Measurements from ENCODE around the gene EIF3I.

The EIF3I gene

DNA sequence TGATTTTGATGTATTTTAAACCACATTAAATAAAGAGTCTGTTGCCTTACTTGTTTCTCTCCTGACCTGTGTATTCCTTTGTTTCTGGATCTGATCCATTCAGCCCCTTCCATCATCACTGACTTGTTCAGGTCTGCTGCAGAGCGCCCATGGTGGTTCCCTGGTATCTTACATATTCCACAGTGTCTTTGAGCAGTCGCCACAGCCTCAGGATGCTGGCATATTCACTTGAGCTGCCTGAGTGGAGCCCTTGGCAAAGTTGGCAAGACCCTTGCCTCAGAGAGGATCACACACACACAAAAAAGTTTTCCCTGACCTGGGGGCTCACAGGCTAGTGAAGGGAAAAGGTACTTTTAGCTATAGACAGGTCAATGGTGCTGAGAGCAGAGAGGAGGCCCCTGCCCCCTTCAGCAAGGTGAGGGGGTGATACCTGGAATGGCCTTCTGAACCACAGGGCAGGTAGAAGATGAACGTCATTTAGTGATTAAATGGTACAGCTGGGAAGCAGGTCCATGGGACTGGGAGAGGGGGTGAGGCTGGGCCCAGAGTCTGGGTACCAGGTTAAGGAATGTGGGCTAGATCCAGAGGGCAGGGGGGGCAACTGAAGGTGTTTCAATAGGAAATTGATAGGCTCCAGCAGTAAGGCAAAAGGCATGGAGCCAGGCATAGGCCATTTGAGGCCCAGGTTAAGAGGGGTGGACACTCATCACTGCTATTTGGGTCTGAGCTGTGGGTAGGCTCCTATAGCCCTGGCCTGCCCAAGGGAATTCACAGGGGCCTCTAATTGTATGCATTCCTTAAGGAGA, 23.8 kb upstream of the EIF3I start:
- DNase-seq (ENCODE audit: low spot score): no peak

DNA sequence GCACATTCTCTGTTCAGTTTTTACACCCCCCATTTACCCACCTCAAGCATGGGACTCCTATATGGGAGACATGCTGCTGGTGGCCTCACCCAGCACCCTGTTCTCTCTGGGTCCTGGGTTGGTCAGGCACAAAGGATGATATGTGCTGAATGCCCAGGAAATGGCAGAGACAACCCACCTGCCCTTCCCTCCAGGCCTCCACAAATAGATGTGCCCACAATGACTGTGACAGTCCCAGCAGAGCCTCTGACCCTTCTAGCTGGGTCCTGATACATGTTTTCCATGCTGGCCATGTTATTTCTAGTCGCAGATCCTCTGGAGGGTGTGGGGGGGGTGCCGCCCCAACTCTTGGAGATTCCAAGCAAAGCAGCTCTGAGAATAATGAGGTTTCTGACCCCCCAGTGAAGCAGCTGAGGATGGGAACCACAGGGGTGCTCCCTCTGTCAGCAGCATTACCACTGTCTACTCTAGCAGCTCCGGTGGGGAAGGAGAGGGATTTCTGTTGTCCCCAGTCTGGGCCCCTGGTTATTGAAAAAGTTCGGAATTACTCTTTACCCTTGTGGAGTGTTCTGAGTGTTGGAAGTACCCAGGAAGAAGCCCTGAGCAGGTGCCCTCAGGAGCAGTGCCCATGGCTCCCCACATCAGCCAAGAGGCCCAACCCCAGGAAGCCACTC, 23.0 kb upstream of the EIF3I start:
- no peak for DNase-seq (ENCODE audit: low spot score)

DNA sequence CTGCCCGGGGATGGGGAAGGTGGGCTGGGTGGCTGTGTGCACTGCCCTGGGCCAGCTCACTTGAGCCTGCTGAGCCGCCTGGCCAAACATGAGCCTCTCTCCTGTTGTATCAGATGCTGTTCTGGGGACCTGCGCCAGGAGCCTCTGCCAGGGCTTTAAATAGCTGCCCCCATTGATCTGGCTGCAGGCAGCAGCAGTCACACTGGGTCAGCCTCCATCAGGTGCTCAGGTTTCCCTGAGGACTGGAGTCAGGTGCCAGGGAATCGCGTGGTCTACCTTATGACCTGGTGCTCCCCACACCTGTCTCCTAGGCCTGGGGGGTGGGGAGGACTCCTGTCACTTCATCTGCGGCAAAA, 22.5 kb upstream of the EIF3I start:
- no peak for DNase-seq (ENCODE audit: low spot score)

DNA sequence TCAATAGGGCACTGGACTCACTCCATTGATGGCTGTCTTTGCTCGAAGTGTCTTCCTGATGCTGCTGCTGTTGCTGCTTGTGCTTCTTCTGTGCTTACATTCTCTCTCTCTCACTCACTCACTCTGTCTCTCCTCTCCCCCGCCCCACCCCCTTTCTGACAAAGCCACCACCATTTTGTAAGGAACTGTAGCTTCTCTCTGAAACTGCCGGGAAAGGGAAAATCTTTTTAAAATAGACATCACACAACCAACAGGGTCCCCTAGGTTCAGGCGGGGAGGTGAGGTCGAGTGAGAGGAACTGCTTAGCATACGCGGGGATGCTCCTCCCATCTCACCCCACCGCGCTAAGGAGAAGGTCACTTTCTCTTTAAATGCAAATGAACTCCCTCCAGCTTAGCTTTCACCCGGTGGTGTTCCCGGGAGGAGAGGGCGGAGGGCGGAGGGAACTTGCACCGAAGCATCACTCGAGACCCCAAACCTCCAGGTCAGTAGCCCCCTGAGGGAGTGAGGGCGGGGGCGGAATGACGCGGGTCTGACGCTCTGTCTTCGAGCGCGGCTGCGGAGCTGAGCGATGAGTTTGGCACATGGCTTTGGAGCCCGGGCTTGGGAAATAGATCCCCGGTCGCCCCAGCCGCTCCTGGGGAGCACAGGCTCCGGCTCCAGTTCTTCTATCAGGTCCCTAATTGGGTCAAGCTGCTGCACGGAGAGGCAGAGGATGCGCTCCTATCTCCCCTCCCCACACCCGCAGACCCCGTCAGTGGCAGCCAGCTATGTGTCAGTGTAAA, 21.8 kb upstream of the EIF3I start, which contains the start of gene CCDC28B:
CCDC28B (plus strand) TSS at position 370 of the 785 bp plus-strand sequence. CDS start 1,341 bp downstream, outside the sequence.
- DNase-seq (ENCODE audit: low spot score): peak; percentile 82

DNA sequence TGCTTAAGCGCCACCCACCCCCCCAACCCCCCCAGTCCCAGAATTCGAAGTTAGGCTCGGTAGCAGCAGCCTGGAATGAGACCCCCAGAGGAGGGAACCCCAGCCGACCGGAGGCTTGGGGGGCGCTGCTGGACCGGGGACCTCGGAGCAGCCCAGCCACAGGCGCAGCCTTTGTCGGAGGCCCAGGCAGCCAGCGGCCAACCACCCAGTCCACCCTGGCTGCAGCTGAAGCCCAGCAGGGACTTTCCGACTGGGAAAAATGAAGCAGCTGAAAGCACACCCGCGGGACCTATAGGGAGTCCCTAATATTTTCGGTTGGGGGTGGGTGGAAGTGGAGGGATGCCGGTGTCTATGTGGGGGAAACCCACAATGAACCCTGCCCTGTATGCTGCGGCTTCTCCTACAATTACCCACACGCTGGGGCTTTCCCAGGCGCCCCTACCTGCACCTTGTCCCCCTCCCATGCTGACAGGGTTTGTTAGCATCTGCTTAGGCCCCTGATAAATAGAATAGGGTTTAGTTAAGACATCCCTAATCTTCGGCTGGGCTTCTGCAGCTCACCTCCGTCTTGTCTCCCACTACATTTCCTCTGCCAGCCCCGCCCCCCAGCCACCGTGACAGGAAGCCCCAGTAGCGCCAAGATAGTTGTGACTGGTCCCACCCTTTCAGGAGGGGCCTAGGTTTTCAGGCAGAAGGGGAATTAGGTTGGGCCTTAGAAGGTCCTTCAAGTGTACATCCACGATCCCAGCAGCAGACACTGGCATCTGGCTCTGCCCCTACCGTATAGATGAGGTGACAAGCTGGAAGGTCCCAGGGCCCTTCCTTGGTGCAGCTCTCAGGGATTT, 21.0 kb upstream of the EIF3I start:
- peak; percentile 79 for DNase-seq (ENCODE audit: low spot score)

DNA sequence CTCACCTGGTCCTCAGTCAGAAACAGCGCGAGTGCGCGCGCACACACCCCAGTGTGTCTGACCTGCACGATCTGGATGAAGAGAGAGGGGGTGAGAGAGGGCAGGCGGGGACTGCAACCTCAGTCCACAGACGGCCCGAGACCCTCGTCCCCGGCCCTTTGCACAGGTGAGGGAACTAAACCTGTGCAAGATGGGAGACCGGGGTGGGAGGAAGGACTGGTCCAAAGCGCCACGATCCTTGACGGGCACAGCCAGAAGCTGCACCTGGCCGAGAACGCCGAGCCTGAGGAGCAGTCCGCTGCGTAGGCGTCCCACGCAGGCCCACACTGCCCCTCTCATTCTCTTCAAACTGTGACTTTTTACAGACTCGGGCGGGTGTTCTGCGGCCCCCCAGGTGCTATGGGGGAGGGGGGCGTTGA, 17.3 kb upstream of the EIF3I start:
- DNase-seq (ENCODE audit: low spot score): no peak

DNA sequence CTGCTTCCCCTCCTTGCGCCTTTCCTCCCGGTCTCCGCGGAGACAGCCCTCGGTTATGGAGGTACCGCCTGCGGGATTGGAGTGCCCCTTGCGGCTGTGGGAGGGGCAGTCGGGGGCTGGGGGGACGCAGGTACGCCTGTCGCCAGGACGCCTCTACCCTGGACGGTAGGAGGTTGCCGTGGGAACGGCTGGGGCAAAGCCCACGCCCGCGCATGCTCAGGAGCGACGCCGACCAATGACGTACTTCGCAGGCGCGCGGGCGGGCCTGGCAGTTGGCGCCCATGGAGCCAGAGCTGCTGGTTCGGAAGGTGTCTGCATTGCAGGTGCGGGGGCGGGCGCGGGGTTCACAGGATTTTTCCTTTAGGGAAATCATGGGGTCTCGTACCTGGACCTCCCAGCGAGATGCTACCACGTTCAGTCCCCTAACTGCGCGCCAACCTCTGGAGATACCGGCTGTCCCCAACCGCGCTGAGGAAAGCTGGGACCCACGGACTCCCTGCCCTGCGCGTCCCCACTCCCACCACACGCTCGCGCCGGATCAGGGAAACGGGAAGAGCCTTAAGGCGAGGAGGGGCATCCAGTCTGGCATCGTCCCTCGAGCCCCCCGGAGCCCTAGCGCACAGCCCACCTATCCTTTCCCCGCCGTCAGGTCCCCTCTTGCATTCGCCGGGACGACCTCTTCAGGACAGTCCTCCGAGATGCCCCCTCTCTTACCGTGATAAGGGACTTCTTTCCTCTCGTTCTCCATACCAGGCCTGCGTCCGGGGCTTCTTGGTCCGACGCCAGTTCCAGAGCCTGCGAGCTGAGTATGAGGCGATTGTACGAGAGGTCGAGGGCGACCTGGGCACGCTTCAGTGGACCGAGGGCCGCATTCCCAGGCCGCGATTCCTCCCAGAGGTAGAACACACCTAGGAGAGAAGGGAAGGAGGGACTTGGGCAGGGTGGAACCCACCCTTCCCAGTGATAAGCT, 16.5 kb upstream of the EIF3I start, which contains the start of gene IQCC:
IQCC (plus strand) TSS at position 271 of the 970 bp plus-strand sequence; CDS start at position 282, 11 bp downstream.
- peak; percentile 96 for DNase-seq (ENCODE audit: low spot score)

DNA sequence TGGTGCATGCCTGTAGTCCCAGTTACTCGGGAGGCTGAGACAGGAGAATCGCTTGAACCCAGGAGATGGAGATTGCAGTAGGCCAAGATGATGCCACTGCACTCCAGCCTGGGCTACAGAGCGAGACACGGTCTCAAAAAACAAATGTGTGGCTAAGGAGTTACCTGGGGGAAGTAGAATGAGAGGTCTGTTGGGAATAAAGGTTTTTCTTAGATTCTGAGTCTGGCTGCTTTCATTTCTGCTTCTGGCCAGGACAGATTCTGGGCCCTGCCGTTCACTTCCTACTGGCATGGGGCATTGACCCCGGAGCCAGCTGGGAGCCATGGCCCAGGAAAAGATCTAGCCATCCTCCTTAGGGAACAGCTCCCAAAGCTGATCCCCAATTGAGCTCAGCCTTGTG, 13.7 kb upstream of the EIF3I start:
- no peak for DNase-seq (ENCODE audit: low spot score)

DNA sequence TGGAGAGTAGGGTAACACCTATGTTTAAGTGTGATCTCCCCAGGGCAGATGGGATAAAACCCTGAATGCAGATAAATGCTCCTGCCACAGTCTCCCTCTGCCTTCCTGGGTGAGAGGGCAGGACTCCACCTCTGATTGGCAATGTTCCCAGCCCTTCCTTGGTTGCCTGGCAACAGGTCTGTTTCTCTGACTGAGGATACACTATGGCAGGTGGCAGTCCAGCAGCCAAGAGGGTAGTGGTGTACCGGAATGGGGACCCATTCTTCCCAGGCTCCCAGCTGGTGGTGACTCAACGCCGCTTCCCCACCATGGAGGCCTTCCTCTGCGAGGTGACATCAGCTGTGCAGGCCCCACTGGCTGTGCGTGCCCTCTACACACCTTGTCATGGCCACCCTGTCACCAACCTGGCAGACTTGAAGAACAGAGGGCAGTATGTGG, 13.3 kb upstream of the EIF3I start, which contains the start of gene DCDC2B:
DCDC2B (plus strand) TSS at position 199 of the 438 bp plus-strand sequence; CDS start at position 204, 5 bp downstream.
- DNase-seq (ENCODE audit: low spot score): no peak

DNA sequence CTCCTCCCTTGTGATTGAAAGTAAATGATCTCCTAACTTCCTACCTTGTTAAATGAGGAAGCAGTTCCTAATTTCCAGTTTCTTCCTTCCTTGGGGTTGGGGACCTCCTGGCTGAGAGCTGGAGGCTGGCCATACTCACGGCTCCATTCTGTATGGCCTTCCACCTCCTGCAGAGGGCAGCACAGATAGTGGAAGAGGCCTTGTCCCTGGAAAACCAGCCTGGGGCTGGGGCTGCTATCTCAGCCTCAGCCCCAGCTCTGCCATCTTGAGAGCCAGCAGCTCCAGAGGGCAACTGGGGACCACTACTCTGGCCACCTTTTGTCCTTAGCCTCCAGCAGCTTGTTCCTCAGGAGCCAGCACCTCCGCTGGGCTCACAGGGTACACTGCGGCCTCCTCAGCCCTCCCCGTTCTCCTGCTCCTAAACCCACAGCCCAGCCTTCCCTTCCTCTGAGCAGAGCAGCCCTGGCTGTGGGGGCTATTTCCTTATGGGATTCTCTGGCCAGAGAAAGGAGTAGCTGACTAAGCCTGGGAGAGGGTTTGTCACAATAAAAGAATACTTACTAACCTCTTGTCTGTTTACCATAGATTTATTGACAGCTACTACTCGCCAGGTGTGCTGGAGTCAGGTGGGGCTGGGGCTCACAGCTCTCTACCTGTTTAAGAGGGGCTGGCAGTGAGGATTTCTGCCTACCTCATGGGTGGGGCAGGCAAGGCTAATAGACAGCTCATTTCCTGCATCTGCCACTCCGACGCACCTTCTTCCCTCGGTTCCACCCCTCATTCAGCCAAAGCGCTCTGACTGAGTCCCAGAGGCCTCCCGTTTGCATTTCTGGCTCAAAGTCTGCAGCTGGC, 6.4 kb upstream of the EIF3I start:
- DNase-seq (ENCODE audit: low spot score): peak; percentile 85

DNA sequence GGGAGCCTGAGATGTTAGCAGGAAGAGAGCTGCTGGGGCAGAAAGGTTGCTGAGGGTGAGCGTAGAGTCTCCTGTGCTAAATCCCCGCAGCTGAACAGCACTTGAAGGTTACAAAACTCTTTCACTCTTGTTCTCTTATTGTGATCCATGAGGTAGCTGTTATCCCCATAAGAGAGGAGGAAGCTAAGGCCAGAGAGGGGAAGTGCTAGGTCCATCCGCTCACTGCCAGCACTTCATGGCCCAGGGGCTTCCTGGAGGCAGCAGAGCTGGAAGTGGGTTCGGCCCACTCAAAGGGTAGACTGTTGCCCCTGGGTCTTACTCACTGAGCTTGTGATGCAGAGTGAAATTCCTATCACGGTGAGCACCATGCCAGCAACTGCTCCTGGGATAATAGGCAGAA, 5.6 kb upstream of the EIF3I start:
- no peak for DNase-seq (ENCODE audit: low spot score)

DNA sequence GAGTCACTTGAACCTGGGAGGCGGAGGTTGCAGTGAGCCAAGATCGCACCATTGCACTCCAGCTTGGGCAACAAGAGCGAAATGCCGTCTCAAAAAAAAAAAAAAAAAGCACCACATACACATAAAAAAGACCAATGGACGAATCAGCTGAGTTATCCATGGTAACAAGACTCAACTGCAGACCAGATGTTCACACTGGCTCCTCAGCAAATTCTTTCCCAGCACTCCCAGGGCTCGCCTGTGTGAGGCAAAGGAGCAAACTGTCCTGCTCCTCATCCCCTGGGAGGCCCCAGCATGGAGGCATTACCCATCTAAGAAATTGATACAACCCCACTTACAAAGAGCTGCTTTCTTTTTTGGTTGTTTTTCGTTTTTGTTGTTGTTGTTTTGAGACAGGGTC, 3.2 kb upstream of the EIF3I start:
- peak; percentile 67 for DNase-seq (ENCODE audit: low spot score)

DNA sequence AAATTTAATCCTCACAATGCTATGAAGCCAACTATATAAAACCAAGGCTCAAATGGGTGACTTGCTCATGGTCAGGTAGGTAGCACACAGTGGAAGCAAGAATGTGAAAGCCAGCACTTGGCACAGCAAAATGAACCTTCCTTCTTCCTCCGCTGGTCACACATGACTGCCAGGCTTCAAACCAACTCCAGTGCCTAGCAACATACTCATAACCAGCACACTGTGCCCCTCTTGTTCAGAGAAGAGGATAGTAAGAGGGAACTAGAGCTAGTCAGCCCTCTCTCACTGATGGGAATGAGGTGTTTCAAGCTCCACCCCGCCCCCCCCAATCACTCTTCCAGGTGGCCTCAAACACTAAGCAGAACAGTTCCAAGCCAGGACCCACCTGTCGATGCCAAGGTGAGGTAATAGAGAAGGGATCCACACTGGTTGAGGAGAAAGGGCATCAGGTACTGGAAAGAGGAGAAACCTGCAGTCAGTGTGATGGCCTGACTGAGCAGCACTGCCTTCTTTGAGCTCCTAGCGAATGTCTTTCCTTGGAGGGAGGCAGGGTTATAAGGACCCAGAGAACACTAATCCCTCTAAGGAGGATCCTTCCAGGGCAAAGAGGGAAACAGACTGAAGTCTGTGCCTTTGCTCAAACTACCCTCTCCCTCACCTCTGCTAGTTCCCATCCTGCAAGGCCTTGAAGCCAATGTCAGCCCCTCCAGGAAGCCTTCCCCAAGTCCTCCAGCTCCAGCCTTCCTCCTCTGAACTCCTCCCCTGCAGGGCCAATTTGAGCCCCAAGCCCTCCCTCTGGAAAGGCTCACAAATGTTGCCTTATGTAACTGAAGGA, 1.2 kb upstream of the EIF3I start:
- no peak for DNase-seq (ENCODE audit: low spot score)

DNA sequence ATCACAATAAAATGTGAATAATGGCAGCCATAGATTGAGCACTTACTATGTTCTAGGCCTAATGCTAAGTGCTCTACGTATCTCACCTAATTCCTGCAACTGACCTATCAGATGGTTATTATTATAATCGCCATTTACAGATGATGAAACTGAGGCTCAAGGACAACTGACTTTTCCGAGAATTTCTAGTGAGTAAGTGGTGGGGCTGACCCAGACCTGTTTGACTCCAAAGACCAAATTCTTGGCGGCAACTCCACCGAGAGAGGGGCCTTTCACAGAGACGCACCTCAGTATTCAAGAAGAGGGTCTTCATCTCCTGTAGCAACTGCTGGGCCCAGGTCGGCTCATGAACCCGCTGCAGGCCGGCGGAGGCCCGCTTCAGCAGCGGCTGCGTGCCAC, 627 bp upstream of the EIF3I start:
- DNase-seq (ENCODE audit: low spot score): no peak

DNA sequence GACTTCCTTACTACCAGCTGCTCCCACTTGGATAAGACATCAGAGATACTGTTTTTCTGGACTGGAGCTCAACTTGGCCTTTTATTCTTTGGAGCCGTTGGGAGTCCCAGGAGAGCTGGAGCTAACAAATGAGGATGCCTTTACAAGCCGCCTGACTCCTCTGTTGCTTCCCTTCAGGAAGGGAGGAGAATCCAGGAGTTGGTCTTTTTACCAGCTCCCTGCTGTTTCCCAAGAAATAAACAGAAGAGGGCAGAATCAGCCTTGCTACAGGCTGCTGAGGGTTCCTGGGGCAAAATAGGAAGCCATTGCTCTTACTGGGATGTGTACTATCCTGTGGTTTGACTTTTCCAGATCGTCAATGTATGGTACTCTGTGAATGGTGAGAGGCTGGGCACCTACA, 1.5 kb downstream of the EIF3I start:
- DNase-seq (ENCODE audit: low spot score): no peak

DNA sequence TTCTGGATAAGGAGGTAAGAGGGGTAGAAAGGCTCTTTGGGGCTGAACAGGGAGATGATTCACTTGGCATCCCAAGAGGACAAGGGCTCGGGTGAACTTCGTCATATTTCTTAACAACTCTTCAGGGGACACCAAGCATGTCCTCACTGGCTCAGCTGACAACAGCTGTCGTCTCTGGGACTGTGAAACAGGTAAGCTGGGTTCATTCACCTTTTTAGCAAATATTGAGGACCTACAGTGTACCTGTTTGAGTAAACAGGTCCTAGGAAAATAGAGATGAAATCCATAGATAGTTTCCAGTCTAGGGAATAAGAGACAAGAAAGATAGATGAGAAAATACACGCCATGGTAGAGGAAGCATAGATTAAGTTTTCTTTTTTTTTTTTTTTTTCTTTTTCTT, 2.1 kb downstream of the EIF3I start:
- no peak for DNase-seq (ENCODE audit: low spot score)

DNA sequence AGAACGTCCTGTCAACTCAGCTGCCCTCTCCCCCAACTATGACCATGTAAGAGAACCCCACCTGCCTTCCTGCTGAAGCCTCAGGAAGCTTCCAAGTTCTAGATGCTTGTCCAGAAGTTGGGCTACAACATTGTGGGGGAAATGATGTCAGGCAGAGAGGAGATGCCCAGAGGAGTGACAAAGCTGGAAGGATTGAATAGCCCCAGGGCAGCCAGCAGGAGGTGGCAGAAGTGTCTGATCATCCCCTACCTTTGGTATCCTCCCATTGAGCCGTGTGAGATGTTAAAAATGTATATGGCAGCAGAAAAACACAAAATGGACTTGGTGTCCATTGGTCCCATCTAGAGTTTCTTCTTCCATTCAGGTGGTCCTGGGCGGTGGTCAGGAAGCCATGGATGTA, 6.6 kb downstream of the EIF3I start:
- no peak for DNase-seq (ENCODE audit: low spot score)

DNA sequence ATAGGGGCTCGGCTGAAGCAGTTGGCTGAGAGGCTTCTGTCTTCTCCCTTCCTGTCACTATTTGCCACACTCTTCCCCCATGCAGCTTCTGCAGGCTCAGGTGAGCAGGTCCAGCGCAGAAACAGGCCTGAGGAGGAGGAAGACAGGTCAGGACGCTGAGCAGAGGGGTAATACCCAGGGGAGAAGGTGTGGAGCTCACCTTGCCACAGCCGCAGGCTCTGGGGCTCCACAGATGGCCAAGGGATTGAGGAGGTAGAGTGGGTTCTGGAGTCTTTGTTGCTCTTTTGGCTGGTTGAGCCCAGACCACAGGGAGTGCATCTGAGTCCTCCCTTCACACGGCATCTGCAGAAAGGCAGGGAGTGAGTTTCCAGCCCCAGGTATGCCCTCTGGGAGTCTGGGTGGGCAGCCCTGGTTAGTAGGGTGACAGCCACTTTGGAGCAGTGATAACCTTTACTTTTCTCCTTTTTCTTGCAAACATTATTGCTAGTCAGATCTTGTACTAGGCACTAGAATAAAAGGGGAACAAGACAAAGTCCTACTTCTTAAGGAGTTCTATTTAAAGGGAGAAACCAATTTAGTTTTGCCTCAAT, 9.7 kb downstream of the EIF3I start:
- no peak for DNase-seq (ENCODE audit: low spot score)
